Right lobe of liver (tissue), 4 donors: ENCODE measurements around the gene AKNA.

ENCODE experiments used
- POLR2A ChIP-seq: fragments of 450-650 bp; IDR thresholded peaks from one replicate; pipeline ENCODE4 v1.6.1; 2017; ENCODE audit warnings: antibody characterized with exemption, mild to moderate bottlenecking
- TF ChIP-seq, protein P1 (sequence below), 4 donors: fragments of 200-600 bp in 3 of 4; fragments of 450-650 bp in 1 of 4; IDR thresholded peaks; one replicate each; pipeline versions ENCODE4 v1.5.1 to v1.8.0; 2016 to 2022; ENCODE audit warnings: antibody characterized with exemption in 4 of 4, mild to moderate bottlenecking in 2 of 4
- donor health status: DM: no; HTN: no; CAD: no.
- donor health status: DM: no; HTN: no; CAD: no.
- donor health status: DM: no; HTN: yes; CAD: no.

- TF ChIP-seq, protein P1, sequence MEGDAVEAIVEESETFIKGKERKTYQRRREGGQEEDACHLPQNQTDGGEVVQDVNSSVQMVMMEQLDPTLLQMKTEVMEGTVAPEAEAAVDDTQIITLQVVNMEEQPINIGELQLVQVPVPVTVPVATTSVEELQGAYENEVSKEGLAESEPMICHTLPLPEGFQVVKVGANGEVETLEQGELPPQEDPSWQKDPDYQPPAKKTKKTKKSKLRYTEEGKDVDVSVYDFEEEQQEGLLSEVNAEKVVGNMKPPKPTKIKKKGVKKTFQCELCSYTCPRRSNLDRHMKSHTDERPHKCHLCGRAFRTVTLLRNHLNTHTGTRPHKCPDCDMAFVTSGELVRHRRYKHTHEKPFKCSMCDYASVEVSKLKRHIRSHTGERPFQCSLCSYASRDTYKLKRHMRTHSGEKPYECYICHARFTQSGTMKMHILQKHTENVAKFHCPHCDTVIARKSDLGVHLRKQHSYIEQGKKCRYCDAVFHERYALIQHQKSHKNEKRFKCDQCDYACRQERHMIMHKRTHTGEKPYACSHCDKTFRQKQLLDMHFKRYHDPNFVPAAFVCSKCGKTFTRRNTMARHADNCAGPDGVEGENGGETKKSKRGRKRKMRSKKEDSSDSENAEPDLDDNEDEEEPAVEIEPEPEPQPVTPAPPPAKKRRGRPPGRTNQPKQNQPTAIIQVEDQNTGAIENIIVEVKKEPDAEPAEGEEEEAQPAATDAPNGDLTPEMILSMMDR (IDR thresholded peaks at IDR 0.05): no peak
- TF ChIP-seq POLR2A: no peak
Observed at GRCh38 chr9:114343471-114344187, 44.2 kb downstream of the AKNA start.
